HG02884 (cell line): Measurements from ENCODE around the gene ZDHHC11.
"Not testable (repeated sequence)": the region's sequence is repeated elsewhere in the genome, so short reads cannot be mapped to it uniquely, and the experiment has no call there.

Experiments used
- ATAC-seq: cut with Tn5 transposase; IDR thresholded peaks from one replicate; pipeline ENCODE4 v1.9.1; 2021; ENCODE audit warnings: mild to moderate bottlenecking, moderate library complexity; ENCODE audit not compliant: unreplicated experiment

ZDHHC11 gene

GRCh38 chr5:845676-846601 lies 4.8 kb downstream of the ZDHHC11 start:
- not testable (repeated sequence) for ATAC-seq

DNA sequence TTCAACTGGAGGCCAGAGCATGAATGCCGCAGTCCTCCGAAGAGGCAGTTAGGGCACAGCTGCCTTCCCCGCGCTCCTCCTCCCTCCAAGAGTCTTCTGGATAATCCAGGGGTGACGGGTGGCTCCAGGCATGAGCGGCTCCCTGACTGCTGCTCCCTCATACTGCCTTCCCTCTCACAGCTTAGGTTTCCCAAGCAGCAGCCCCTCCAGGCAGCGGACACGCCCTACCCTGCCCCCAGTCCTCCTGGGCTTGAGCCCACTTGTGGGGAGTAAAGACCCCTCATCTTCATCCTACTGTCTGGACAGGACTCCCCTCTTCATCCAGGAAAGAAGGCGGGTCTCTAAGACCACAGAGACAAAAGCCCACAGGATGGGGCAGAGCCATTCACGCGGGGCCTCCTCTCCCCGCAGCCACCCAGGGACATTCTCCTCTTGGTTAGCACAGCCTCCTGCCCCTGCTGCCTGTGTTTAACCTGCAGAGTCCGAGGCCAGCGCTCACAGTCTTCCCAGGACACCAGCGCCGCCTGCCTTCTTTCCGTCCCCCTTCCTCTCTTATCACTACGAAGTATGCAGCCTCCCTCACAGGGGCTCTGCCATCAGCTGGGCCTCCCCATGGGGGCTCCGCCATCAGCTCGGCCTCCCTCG lies 5.6 kb downstream of the ZDHHC11 start:
- ATAC-seq = not testable (repeated sequence)

DNA sequence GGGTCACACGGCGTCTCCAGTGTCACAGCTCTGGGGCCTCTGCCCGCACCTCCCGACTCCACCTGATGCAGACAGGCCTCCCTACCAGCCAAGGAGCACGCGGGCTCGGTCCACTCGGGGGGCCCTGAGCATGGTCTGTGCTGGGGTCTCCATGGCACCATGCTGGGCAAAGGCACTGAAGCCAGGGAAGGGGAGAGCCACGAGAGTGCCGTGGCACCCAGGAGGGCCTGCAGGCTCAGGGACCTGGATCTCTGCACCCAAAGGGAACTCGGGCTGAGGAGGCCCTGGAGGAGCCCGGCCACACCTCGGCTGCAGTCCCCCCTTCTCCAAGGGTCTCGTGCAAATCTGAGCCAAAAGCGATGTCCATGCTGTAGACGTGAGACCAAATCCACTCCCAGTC lies 6.4 kb downstream of the ZDHHC11 start:
- not testable (repeated sequence) for ATAC-seq

DNA sequence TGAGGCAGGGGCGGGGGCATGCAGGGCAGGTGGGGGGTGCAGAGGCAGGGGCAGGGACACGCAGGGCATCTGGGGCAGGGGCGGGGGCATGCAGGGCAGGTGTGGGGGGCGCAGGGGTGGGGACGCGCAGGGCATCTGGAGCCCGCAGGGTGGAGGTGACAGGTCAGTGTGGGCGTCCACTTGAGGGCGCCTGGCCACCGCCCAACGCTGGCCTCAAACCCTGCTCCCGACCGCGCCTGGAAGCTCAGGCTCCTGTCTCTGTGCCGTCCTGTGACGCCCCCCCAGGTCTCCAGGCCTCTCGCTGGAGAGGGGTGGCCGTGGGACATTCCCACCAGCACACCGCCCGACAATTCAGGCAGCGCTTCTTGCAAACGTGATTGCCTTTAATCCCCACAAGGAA lies 6.9 kb downstream of the ZDHHC11 start:
- not testable (repeated sequence) for ATAC-seq

GRCh38 chr5:843371-843770 lies 7.4 kb downstream of the ZDHHC11 start:
- not testable (repeated sequence) for ATAC-seq

DNA sequence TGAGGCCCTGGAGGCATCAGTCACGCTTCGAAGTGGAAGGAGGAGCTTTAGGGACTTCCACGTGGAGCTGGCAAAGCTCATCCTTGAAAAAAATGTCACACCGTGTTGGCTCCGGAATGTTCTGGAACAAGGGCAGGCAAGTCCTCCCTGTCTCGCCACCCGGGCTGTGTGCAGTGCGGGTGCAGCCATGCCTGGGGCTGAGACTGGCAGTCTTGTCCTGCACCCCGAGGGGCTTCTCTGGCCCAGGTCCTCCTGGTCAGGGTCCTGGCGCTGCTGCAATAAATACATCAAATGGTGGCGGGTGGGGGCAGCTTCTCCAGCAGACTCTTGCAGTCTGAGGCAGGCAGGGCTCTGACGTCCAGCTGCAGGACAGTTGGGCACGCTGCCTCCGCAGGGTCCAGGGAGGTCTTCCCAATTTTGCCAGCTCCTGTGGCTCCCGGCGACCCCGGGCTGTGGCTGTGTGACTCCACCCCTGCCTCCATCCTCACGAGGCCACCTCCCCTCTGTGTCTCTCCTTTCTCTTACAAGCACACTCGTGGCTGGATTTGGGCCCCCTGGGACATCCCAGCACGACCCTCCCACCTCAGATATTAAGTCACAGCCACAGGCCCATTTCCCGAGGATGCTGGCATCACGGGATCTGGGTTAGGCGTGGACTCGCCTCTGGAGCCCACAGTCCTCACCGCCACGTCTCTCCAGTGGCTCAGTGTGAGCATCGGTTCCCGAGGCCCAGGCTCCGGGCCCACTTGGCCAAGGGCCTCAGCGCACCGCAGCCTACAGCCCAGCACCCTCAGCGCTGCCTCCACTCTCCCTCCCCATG lies 8.2 kb downstream of the ZDHHC11 start:
- not testable (repeated sequence) for ATAC-seq

GRCh38 chr5:841531-842401 lies 9.0 kb downstream of the ZDHHC11 start:
- not testable (repeated sequence) for ATAC-seq

DNA sequence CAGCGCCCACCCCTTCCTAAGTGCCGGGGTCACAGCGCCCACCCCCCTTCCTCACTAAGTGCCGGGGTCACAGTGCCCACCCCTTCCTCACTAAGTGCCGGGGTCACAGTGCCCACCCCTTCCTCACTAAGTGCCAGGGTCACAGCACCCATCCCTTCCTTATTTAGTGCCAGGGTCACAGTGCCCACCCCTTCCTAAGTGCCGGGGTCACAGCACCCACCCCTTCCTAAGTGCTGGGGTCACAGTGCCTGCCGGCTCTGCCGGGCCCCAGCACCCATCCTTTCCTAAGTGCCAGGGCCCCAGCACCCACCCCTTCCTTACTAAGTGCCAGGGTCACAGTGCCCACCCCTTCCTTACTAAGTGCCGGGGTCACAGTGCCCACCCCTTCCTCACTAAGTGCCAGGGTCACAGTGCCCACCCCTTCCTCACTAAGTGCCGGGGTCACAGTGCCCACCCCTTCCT lies 9.8 kb downstream of the ZDHHC11 start:
- not testable (repeated sequence) for ATAC-seq

DNA sequence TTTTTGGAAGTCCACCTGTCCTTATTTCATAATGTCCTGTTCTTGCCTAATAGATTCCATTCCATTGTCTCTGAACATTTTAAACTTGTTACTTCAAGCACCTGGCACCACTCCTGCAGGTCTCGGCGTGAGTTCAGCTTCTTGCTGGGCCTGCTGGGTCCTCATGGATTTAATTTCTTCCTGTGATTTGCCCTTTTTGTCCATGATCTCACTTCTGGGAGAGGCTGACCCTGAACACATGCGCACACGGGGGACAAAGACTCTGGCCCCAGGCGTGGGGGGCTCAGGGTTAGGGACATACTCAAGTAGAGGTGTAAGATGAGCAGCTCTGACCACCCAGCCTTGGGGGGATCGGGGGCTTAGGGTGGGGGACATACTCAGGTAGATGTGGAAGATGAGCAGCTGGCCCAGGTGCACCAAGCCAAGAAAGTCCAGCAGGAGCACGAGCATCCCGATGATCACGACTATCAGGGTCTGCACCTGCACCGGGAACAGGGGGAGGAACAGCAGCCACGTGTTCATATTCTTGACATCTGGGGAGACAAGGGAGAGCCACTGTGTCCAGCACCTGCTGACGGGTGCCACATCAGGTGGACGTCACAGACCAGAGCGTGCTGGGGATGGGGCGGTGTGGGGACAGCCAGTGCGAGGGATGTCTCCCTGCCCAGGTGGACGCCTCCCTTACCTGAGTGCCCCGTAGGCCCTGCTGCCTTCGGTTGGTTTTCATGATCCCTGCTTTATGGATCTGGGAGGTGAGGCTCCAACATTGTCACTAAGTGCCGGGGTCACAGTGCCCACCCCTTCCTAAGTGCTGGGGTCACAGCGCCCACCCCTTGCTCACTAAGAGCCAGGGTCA lies 10.4 kb downstream of the ZDHHC11 start:
- not testable (repeated sequence) for ATAC-seq

DNA sequence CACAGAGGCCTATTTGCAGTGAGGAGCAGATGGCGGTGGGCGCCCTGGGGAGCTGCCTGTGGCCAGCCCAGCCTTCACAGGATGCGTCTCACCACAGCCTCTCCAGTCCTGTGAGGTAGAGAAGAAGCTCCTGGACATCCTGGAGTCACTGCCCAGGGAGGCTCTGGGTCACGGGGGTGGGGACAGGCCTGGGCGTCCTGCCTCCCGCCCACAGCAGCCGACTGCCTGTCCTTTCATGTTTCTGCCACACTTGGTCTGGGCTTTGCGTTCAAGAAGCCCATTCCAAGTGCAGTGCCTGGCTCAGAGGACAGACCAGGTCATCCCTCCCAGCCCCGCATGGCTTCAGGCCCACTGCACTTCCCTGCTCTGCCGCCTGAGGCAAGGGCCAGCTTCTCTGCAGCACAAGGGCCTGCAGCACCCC lies 12.3 kb downstream of the ZDHHC11 start:
- ATAC-seq = not testable (repeated sequence)

DNA sequence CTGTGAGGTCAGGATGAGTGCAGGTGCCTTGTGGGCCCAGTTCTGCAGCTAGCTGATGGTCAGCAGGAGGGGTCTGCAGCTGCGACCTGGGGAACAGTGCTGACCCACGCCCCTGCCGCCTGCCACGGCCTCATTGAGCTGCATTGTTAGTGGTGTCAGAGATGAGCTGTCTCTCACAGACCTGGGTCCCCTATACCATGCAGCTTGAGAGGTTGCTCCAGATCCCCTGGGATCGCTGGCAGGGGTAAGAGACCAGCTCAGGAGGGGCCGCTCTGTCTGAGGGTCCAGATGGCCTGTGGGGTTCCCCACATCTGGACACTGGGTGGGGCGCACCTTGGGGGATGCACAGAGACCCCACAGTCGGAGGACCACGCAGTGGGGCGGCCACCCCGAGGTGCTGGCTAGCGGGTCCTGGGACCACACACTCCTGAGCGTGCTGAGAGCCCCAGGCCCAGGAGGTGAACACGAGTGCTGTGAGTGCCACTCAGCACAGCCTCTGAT lies 13.1 kb downstream of the ZDHHC11 start:
- not testable (repeated sequence) for ATAC-seq

GRCh38 chr5:835933-836612 lies 14.7 kb downstream of the ZDHHC11 start:
- not testable (repeated sequence) for ATAC-seq

DNA sequence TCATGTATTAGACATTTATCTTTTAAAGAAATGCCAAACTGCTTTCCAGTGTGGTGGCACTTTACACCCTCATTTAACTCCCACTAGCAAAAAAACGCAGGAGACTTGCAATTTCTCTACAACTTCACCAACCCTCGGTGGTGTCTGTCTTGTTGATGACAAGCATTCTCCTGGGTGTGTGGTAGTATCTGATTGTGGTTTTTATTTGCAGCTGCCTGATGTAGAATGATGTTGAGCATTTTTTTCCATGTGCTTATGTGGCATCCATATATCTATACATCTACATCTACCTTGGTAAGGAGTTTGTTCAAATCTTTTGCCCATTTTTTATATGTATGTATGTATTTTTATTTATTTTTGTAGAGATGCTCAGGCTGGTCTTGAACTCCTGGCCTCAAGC lies 16.8 kb downstream of the ZDHHC11 start:
- ATAC-seq = not testable (repeated sequence)

DNA sequence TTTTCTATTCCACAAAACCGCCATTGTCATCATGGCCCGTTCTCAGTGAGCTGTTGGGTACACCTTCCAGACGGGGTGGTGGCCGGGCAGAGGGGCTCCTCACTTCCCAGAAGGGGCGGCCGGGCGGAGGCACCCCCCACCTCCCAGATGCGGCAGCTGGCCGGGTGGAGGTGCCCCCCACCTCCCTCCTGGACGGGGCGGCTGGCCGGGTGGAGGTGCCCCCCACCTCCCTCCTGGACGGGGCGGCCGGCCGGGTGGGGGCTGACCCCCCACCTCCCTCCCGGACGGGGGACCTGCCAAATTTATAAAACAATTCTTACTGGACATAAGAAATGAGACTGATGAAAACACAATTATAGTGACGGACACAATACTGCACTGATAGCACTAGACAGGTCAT lies 22.6 kb downstream of the ZDHHC11 start:
- not testable (repeated sequence) for ATAC-seq

DNA sequence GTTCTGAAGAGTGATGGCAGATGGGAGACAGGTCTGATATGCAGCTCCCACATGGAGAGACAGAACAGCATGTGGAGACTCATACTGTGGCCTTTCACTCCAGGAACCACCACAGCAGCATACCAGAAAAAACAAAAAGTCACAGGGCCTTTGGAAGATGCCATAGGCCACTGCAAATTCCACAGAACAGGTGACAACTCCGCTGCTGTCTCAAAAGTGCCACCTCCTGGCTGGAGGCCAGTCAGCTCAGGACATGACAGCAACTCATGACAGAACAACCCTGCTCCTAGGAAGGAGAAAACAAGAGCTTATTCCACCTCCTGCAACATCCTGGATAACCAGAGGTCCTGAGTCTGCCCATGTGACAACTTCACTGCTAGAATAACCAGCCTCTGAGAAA lies 25.2 kb downstream of the ZDHHC11 start:
- not testable (repeated sequence) for ATAC-seq

- no peak for ATAC-seq
Measured at GRCh38 chr5:821504-821903, 29.3 kb downstream of the ZDHHC11 start.

DNA sequence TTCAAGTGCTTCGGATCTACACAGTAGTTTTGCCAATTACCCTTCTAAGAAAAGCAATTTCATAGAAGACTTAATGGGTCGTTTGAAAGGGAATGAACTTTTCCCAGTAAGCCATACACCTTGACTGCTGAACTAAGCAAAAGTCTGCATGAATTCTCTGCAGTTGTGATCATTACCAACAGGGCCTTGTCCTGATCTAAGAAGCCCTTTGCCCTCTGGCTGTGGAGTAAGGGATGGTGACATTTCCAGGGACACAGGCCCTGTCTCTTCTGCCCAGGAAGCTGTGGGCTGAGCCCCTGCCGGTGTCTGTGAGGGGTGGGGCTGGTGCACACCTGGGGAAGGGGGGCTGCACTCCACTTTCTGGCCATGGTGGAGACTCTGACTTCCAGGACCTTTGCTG lies 30.5 kb downstream of the ZDHHC11 start:
- ATAC-seq = no peak

DNA sequence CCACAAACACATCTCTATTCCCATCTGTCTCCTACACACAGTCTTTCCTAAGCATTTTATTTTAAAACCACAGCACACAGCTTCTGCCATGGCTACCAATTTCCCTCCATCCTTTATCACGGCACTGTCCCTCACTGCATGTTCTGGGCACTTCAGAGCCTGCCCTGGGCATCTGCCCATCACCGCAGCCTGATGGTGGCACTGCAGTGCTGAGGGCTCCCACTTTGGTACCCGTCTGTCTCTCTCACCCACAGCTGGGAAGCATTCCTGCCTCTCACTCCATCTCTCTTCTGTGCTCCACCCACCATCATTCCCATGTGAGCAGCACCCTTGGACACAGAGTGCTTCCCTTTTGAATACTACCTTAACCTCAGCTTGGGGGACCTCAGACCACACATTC lies 31.7 kb downstream of the ZDHHC11 start:
- ATAC-seq = no peak
